GM23338 (cell line): ENCODE results near the gene SHISAL1. TPM values are rescaled to one million over a fixed set of nuclear protein-coding genes. Genes with fewer than 3 reads are reported as not detected.

Experiments
- ATAC-seq: fragments of 200-7000 bp; cut with Tn5 transposase; 3 replicates; pipeline ENCODE4 v1.9.1; 2020
- DNase-seq: peaks from one replicate; pipeline ENCODE4 v3.0.0-alpha.2; 2015; ENCODE audit warnings: low spot score
- H2AFZ ChIP-seq: fragments of 200-600 bp; sonication (generic); 2 replicates; pipeline ENCODE4 v1.8.0; 2016; ENCODE audit warnings: antibody characterized with exemption, mild to moderate bottlenecking, moderate library complexity
- H3F3A ChIP-seq: fragments of 200-600 bp; sonication (generic); replicated peaks from 2 replicates; pipeline ENCODE4 v1.8.0; 2017; ENCODE audit warnings: antibody characterized with exemption, mixed run types, low read depth
- H3K27ac ChIP-seq: fragments of 200-600 bp; sonication (generic); 2 replicates; pipeline ENCODE4 v1.6.1; 2016; ENCODE audit warnings: low read depth
- H3K27me3 ChIP-seq: fragments of 200-600 bp; sonication (generic); 2 replicates; pipeline ENCODE4 v1.8.0; 2016; ENCODE audit warnings: mild to moderate bottlenecking, mixed run types, moderate library complexity; ENCODE audit not compliant: insufficient read depth
- H3K36me3 ChIP-seq: fragments of 200-600 bp; sonication (generic); 2 replicates; pipeline ENCODE4 v1.8.0; 2016; ENCODE audit warnings: mild to moderate bottlenecking; ENCODE audit not compliant: insufficient read depth
- H3K4me1 ChIP-seq: fragments of 200-600 bp; sonication (generic); 2 replicates; pipeline ENCODE4 v1.8.0; 2016; ENCODE audit warnings: mild to moderate bottlenecking, moderate library complexity; ENCODE audit not compliant: insufficient read depth
- H3K4me2 ChIP-seq: fragments of 200-600 bp; sonication (generic); 2 replicates; pipeline ENCODE4 v1.7.1; 2017; ENCODE audit warnings: mixed run types
- H3K4me3 ChIP-seq: fragments of 200-600 bp; sonication (generic); 2 replicates; pipeline ENCODE4 v1.6.1; 2016; ENCODE audit warnings: mixed run types
- H3K79me2 ChIP-seq: fragments of 200-600 bp; sonication (generic); replicated peaks from 2 replicates; pipeline ENCODE4 v1.8.0; 2017; ENCODE audit warnings: mild to moderate bottlenecking; ENCODE audit not compliant: insufficient read depth
- H3K9me2 ChIP-seq: fragments of 200-600 bp; sonication (generic); 2 replicates; pipeline ENCODE4 v1.8.0; 2017; ENCODE audit not compliant: insufficient read depth
- H4K20me1 ChIP-seq: fragments of 200-600 bp; sonication (generic); replicated peaks from 2 replicates; pipeline ENCODE4 v1.8.0; 2017; ENCODE audit warnings: mild to moderate bottlenecking; ENCODE audit not compliant: insufficient read depth
- H3K27ac Mint-ChIP-seq: 2 replicates; pipeline ENCODE4 v1.8.0; 2020; ENCODE audit warnings: inconsistent platforms, mild to moderate bottlenecking, moderate library complexity, mixed read lengths
- H3K27me3 Mint-ChIP-seq: 3 replicates; pipeline ENCODE4 v1.8.0; 2022; ENCODE audit warnings: low read depth, mild to moderate bottlenecking, moderate library complexity, mixed read lengths, inconsistent platforms; ENCODE audit not compliant: insufficient read depth, poor library complexity
- H3K36me3 Mint-ChIP-seq: 3 replicates; pipeline ENCODE4 v1.8.0; 2021; ENCODE audit warnings: low read depth, mild to moderate bottlenecking, inconsistent platforms, moderate library complexity, mixed read lengths
- H3K4me1 Mint-ChIP-seq: 3 replicates; pipeline ENCODE4 v1.8.0; 2020; ENCODE audit warnings: mild to moderate bottlenecking, inconsistent platforms, mixed read lengths
- H3K4me3 Mint-ChIP-seq: 3 replicates; pipeline ENCODE4 v1.8.0; 2021; ENCODE audit warnings: moderate library complexity, mild to moderate bottlenecking, inconsistent platforms, mixed read lengths
- H3K9me3 Mint-ChIP-seq: 3 replicates; pipeline ENCODE4 v1.8.0; 2020; ENCODE audit warnings: moderate library complexity, mild to moderate bottlenecking, inconsistent platforms, mixed read lengths
- CTCF ChIP-seq, 2 experiments: fragments of 200-600 bp in 1 of 2; sonication (generic) in 1 of 2; conservative IDR thresholded peaks; 2 replicates each; pipeline versions ENCODE4 v1.5.1 to v1.6.1; 2016 to 2017; ENCODE audit warnings: antibody characterized with exemption in 2 of 2, low read depth in 2 of 2, mild to moderate bottlenecking in 2 of 2, moderate library complexity in 1 of 2
- ETS1 ChIP-seq: IDR thresholded peaks from 2 replicates; pipeline ENCODE4 v1.6.1; 2016; ENCODE audit warnings: antibody characterized with exemption
- POLR2AphosphoS5 ChIP-seq: IDR thresholded peaks from 2 replicates; pipeline ENCODE4 v1.6.1; 2016; ENCODE audit warnings: antibody characterized with exemption, low read depth
- REST ChIP-seq: IDR thresholded peaks from one replicate; pipeline ENCODE4 v1.6.1; 2018; ENCODE audit warnings: antibody characterized with exemption; ENCODE audit not compliant: unreplicated experiment
- ZNF114 ChIP-seq: fragments of 250-450 bp; sonication (Bioruptor Pico); IDR thresholded peaks from 2 replicates; pipeline ENCODE4 v1.5.0; 2020; ENCODE audit warnings: mild to moderate bottlenecking, moderate library complexity
- ZNF331 ChIP-seq: fragments of 250-450 bp; sonication (Bioruptor Pico); IDR thresholded peaks from 2 replicates; pipeline ENCODE4 v1.5.0; 2020; ENCODE audit warnings: low read depth, mild to moderate bottlenecking, moderate library complexity
- ZNF462 ChIP-seq: fragments of 250-450 bp; sonication (Bioruptor Pico); IDR thresholded peaks from 2 replicates; pipeline ENCODE4 v1.5.0; 2020; ENCODE audit warnings: mild to moderate bottlenecking, moderate library complexity
- polyA plus RNA-seq: library from polyadenylated mRNA; unstranded; fragments of >200 nt; fragmentation: Nextera tagmentation; extraction: Ambion mirVana; gene quantifications from 2 replicates; pipeline ENCODE4 v1.2.1, GENCODE V29; 2016
- total RNA-seq: library from RNA; depleted of rRNA; stranded (reverse); fragments of >200 nt; shearing (Covaris generic); gene quantifications from 2 replicates; pipeline ENCODE4 v1.2.3, GENCODE V29; 2014

Gene SHISAL1
- total and polyA plus RNA-seq, 2 experiments from 2014 or later: 0.71 to 3.4 TPM

GRCh38 chr22:44256085-44256484 lies 56.7 kb downstream of the SHISAL1 start (continued):
- no peak for TF ChIP-seq REST

GRCh38 chr22:44254811-44255210 lies 57.9 kb downstream of the SHISAL1 start:
- no peak for TF ChIP-seq ETS1
- no peak for TF ChIP-seq POLR2AphosphoS5
- TF ChIP-seq CTCF (conservative IDR thresholded peaks at IDR 0.05; ENCODE audit: low read depth in 2 of 2): no peak
- TF ChIP-seq ZNF462 (CRISPR knock-in tag): no peak
- TF ChIP-seq ZNF114: no peak
- TF ChIP-seq ZNF331 (CRISPR knock-in tag): no peak
- Histone ChIP-seq H3K27me3 (no peaks in the 10 kb centered on the region), H3K4me2 (no peak overlapping the region), H3K4me3 (no peak overlapping the region), H3K9me2 (no peaks in the 10 kb centered on the region), H3K36me3 (no peaks in the 10 kb centered on the region), H2AFZ (no peak overlapping the region), H3K27ac (no peak overlapping the region), H3K79me2 (no peaks in the 10 kb centered on the region), H3F3A (no peaks in the 10 kb centered on the region), H4K20me1 (no peaks in the 10 kb centered on the region), H3K4me1 (0 out of 2 replicates have a peak, but pooled peaks cover 4% of the 10 kb centered on the region)
- peaks cover 19% of the 10 kb centered on the region for H3K9me3 Mint-ChIP-seq
- H3K27ac Mint-ChIP-seq: no peak overlapping the region
- ATAC-seq (no peak), DNase-seq (no peak)
- H3K27me3 Mint-ChIP-seq: peaks cover 8% of the 10 kb centered on the region
- no peak overlapping the region for H3K4me3 Mint-ChIP-seq
- H3K36me3 Mint-ChIP-seq: peaks cover 23% of the 10 kb centered on the region
- H3K4me1 Mint-ChIP-seq: peaks cover 12% of the 10 kb centered on the region
